ENCODE measurements around the gene PLEKHA4.
A peak's percentile ranks its signal among the peaks of the same experiment; 100 is the strongest.

The PLEKHA4 gene

DNA sequence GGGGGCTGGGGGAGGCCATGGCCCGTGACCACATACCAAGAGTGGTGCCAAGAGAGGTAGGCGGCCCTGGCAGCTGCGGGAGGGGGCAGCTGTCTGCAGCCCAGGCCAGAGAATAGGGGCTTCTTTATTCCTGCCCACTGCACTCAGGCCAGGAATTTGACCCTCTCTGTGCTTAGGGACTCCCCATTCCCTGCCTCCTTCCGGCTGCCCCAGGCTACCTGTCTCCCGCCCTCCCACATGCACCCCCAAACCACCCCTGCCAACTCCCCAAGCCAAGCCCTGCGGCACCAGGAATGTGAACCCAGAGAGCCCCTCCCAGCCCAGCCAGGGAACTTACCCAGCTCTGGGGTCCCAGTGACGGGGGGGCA lies 687 bp downstream of the PLEKHA4 start:
- no peak for DNase-seq (ENCODE audit: low read depth)
- peak overlapping the region; percentile 67 for H3K4me3 ChIP-seq (ENCODE audit: control insufficient read depth, low read depth, low read length)
- TF ChIP-seq, protein P1, sequence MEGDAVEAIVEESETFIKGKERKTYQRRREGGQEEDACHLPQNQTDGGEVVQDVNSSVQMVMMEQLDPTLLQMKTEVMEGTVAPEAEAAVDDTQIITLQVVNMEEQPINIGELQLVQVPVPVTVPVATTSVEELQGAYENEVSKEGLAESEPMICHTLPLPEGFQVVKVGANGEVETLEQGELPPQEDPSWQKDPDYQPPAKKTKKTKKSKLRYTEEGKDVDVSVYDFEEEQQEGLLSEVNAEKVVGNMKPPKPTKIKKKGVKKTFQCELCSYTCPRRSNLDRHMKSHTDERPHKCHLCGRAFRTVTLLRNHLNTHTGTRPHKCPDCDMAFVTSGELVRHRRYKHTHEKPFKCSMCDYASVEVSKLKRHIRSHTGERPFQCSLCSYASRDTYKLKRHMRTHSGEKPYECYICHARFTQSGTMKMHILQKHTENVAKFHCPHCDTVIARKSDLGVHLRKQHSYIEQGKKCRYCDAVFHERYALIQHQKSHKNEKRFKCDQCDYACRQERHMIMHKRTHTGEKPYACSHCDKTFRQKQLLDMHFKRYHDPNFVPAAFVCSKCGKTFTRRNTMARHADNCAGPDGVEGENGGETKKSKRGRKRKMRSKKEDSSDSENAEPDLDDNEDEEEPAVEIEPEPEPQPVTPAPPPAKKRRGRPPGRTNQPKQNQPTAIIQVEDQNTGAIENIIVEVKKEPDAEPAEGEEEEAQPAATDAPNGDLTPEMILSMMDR (conservative IDR thresholded peaks at IDR 0.05; ENCODE audit: control insufficient read depth, insufficient read depth, low read depth, low read length) = no peak

DNA sequence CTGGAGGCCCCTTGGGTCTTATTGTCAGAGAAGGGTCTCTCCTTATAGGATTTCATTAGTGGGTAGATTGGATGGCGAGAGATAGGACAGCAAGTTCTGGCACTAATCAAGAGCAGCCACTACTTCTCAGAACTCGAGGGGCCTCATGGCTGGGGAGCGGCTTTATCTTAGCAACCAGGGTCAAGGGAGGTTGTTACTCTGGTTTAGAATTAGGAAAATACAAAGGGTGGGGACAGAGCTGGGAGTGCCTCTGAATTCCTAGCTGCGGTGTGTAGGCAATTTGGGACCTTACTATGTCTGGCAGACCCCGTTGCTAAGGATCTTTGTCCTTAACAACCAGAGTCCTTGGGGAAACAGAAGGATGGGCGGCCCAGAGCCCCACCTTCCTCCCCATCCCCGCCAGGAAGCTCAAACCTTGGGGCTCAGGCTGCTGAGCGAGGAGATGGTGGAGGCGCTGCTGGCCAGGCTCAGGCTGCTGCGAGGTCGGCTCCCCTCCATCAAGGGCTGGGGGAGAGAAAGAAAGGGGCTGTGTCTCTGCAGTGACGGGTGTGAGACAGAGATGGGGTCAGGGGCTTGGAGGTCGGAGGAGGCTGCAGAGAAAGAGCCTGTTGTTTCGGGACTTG lies 1.2 kb downstream of the PLEKHA4 start:
- DNase-seq (ENCODE audit: low read depth) = no peak
- H3K4me3 ChIP-seq (ENCODE audit: control insufficient read depth, low read depth, low read length) = peak overlapping the region; percentile 67
- TF ChIP-seq, protein P1 (conservative IDR thresholded peaks at IDR 0.05; ENCODE audit: control insufficient read depth, insufficient read depth, low read depth, low read length) = no peak

DNA sequence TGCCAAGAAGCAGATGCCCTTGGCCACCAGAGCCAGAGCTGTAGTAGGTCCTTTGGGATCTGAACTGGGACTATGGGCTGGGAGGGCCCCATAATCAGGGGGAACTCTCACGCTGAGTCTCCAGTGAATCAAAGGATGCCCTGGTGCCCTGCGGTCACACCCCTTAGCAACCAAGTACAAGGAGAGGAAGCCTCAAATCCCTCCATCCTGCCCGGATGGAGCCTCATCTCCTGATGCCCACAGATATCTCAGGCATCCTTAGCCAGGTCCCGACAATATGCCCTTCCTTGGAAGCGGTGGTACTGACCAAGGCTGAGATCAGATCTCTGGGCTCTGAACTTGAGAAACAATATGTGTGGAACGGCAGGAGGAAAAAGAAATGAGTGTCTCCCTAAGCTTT lies 1.7 kb downstream of the PLEKHA4 start:
- no peak overlapping the region for H3K4me3 ChIP-seq (ENCODE audit: control insufficient read depth, low read depth, low read length)
- DNase-seq (ENCODE audit: low read depth) = no peak
- TF ChIP-seq, protein P1 (conservative IDR thresholded peaks at IDR 0.05; ENCODE audit: control insufficient read depth, insufficient read depth, low read depth, low read length) = no peak

DNA sequence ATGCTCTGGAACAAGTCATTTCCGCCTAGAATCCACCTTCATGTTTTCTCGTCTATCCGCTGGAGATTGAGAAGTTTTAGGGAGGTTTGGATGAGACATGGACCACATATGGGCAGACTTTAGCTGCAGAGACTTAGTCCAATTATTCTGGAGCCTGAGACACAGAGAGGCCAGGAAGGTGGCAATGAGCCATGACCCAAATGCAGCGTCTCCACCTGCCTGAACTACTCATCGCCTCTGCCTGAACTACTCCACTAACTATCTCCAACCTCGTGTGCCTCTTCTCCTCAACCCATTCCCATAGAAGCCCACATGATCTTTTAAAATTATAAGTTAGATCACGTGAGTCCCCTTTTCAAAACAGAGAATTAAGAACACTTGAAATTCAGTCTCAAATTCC lies 5.6 kb downstream of the PLEKHA4 start:
- no peak overlapping the region for H3K4me3 ChIP-seq (ENCODE audit: control insufficient read depth, low read depth, low read length)

DNA sequence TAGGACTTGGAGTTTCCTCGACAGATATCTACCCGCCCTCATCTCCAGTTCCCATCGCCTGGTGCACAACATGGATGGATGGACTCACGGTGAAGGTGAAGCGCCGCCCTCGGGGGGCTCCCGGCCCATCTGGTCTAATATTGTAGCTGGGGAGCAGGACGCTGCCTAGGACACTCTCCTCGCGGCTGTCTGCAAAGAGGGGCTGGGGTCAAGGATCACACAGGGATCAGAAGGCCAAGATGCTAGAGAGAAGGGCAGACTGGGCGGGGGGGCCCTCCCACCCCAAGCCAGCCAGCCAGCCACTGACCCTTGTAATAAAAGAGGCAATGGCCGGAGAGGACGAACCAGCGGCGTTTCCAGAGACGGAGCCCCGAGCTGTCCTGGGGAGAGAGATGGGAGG lies 7.1 kb downstream of the PLEKHA4 start:
- TF ChIP-seq, protein P1 (conservative IDR thresholded peaks at IDR 0.05; ENCODE audit: control insufficient read depth, insufficient read depth, low read depth, low read length) = no peak
- no peak for DNase-seq (ENCODE audit: low read depth)
- no peak overlapping the region for H3K4me3 ChIP-seq (ENCODE audit: control insufficient read depth, low read depth, low read length)

More for the DNA sequence above, 5.6 kb downstream of the PLEKHA4 start:
- TF ChIP-seq, protein P1 (conservative IDR thresholded peaks at IDR 0.05; ENCODE audit: control insufficient read depth, insufficient read depth, low read depth, low read length) = no peak
- DNase-seq (ENCODE audit: low read depth) = no peak

DNA sequence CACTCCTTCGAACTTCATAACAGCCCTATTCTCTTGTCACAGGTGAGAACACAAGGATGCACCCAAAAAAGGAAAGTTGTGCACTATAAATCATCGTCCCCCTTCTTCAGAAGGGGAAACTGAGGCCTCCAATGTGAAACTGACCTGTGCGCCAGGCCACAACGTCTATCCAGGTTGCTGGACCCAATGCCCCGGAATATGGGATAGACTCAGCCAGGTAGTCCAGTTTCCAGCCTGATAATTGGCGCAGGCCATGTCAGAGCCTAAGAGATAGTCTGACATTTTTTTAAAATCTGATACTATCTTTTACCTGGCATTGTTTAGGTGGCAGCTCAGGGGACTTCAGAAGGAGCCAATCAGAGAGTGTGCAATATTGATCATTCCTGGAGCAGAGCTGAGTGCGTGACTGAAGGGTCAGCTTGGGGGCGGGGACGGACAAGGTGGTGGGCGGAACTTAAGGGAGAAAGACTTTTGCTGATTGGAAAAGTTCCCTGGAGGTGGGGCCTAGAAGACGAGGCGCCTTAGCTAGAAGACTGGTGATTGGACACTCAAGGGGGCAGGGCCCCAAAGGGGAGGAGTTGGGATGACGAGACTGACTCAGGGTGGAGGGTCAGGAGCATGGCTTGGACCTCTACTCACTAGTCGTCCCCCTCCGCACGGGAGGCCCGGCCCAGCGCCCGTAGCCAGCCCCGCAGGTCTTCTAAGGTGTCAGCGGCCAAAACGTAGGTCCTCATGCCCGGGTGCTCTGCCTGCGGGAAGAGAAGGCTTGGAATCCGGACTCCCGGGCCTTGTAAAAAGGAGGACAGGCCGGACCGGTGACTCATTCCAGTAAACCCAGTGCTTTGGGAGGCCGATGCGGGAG lies 8.5 kb downstream of the PLEKHA4 start:
- TF ChIP-seq, protein P1 (conservative IDR thresholded peaks at IDR 0.05; ENCODE audit: control insufficient read depth, insufficient read depth, low read depth, low read length) = no peak
- DNase-seq (ENCODE audit: low read depth) = no peak
- no peak overlapping the region for H3K4me3 ChIP-seq (ENCODE audit: control insufficient read depth, low read depth, low read length)

All from fibroblast of mammary gland (primary cell).